ENCODE results near the gene CHMP5.

GRCh38 chr9:33230756-33231622, 33.9 kb upstream of the CHMP5 start:
- TF ChIP-seq CBX2 (IDR thresholded peaks at IDR 0.05; ENCODE audit: borderline replicate concordance, low read depth) (no peak), RCOR1 (IDR thresholded peaks at IDR 0.05; ENCODE audit: low read depth, low read length) (no peak), CTCF (IDR thresholded peaks at IDR 0.05) (no peak)
